Stimulated activated CD8-positive, alpha-beta memory T cell treated with anti-CD3 and anti-CD28 coated beads, Interleukin-7, amount 100 ng/mL, for 24 hours (primary cell): ENCODE measurements around the gene STOML1.
"Not testable (repeated sequence)": the region's sequence is repeated elsewhere in the genome, so short reads cannot be mapped to it uniquely, and the experiment has no call there.

Experiments used
- DNase-seq: peaks from one replicate; pipeline ENCODE4 v3.0.0-alpha.2; 2020; ENCODE audit warnings: low read depth

STOML1 gene

DNA sequence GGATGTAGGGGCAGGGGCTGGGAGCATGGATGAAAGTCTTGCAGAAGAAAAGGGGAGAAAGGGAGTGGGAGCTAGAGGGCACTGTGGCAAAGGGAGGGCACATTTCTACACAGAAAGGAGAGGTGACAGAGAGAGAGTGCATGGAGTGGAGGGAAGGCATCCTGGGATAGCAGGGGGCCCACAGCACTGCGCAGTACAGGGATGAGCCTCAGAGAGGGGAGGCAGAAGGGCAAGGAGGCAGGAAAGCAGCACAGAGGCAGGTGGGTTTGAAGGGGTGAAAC is 5.4 kb downstream of the STOML1 start:
- no peak for DNase-seq

DNA sequence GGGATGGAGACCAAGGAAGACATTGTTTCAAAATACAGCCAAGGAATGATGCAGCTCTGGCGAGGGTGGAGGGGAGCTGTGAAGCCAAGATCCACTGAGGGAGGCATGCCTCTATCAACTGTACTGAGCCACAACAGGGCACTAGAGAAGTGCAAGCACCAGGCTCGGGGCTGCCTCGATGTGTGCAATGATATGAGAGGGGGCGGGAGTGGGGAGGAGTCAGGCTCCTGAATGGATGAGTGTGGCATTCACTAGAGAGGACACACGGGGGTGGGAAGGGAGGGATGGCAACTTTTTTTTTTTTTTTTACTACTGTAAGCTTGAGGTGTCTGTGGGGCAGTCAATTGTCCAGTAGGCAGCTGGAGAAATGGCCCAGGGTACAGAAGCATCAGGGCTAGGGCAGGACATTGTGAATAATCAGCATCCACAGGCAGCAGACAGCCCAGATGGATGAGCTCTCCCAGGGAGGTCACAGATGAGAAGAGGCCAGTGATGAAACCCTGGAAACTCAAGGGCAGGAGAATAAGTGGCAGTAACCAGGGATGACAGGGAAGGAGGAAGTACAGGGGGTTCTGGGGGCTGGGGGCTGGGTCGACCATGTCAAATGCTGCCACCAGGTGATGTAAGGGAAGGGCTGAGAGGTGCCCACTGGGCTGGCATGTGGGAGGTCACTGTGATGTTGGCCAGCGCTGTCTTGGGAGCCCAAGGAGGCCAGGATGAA is 5.9 kb downstream of the STOML1 start:
- DNase-seq: no peak

DNA sequence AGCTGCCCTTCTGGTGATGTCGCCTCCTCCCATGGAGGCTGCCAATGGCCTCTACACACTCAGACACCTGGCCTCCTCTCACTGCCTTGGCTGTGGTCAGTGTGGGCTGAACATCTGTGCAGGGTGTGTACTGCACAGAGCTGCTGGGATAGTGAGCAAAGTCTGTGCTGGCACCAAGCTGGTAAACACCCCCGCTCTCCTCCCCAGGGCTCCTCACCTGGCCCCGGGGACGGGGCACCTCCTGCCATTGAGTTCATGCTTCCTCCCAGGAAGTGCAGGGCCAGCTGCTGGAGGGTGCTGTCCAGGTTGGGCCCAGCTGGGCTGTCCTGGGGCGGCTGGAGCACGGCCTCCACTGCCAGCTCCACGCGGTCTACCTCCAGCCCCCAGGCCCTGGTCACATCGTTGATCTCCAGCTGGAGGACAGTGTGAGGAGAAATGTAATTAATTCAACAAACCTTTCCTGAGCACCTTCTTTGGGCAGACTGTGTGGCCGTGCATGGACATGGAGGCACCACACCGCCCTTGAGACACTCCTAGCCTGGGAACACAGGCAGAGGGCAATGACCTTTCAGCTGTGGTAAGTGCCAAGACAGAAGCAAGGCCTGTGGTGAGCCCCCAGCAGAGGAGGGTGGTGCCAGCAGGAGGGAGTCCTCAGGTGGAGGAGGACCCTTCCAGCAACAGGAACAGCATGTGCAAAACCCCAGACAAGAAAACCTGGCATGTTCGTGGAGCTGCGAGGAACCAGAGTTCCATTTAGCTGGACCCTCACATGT is 6.8 kb downstream of the STOML1 start:
- no peak for DNase-seq

DNA sequence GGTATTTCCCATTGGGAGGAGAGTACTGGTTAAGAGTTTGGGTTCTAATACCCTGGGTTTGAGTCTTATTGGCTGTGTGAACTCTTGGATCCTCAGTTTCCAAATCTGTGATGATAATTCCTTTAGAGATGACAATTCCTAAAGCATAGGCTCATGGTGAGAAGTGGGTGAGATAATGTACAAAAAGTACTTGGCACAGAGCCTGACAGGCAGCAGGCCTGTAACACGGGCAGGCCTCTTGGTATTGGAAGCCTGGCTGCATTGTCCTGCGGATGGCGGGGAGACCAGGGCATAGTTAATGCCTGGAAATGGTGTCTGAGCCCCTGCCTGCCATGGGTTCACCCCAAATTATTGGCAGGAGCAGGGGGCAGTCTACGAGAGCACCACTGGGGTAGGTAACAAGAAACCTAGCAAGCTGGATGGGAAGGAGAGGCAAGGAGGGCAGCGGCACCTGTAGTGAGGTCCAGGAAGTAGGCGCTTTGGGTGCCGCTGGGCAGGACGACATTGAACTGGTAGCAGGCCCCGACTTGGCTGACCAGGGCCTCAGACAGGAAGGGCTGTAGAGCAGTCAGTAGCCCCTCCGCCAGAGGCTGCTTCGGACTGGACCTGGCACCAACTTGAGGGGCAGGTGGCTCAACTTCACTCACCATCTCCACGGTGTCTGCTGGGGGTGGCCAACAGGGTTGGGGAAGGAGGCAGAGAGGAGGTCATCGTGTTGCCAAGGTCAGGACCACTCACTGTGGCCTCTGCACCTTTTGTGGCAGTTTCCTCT is 7.7 kb downstream of the STOML1 start:
- no peak for DNase-seq

DNA sequence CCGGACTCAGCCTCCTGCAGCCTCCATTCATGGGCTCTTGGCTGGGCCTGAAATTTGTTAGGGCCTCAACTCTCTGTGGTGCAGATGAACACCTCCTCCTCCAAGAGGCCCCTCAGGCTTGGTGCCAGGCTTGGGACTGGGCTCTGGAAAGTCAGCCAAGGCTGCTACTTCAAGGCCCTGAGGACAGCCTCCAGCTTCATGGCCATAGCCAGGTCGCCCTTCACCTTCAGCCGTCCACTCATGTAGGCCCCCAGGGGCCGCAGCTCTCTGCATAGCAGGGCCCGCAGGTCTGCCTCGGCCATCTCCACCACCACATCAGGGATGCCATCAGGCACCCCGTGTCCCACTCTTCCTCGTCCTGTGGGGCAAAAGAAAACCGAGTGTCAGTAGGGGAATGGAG is 8.3 kb downstream of the STOML1 start:
- no peak for DNase-seq

DNA sequence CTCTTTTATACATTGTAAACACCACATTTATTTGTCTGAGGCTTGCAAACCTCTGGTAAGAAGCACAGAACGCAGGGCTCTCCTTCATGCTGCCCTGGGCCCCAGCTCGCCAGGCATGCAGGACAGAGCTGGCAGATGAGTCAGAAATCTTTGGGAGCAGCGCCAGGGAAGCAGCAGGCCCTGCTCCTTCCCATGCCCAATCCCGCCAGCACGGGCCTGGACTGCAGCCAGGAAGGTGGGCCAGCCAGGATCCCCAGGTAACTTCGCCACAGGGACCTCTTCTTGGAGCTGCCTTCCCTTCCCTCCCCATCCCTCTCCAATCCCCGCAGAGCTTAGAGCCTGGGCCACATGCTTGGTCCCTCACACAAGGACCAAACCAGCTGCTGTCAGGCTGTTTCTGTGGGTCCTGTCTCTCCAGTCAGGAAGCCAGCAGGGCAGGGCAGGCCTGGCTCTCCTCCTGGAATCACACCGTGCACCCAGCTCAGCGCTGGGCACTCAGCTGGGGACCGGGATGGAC is 8.8 kb downstream of the STOML1 start:
- DNase-seq: no peak

DNA sequence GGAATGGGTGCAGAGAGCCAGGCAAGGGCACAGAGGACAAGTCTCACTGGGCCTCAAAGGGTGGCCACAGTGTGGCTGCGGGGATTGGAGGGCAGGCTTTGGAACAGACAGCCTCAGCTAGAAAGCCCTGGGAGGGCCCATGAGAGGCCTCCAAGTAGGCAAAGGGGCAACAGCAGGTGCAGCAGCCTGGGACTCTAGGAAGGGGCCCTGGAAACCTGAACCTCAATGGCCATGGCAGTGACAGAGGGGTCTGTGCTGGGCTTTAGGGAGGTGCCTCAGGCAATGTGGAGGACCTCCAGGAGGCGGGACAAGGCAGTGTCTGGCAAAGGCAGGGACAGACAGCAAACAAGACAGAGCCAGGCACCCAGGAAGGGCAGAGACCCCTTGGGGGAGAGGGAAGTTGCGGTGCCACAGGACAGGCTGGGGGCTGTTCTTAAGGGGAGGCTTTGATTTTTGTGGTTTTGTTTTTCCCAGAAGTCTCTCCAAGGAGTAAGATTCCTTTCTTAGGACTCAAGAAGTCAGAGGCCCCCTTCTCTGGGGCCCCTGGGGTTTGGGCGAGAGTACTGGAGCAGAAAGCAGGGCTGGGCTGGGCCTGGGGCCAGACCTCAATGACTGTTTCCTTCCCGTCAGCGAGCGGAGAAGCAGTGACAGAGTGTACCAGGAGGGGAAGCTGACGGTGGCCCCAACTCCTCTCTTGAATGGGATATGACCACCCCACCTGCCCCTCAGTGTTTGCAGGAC is 9.7 kb downstream of the STOML1 start:
- no peak for DNase-seq

DNA sequence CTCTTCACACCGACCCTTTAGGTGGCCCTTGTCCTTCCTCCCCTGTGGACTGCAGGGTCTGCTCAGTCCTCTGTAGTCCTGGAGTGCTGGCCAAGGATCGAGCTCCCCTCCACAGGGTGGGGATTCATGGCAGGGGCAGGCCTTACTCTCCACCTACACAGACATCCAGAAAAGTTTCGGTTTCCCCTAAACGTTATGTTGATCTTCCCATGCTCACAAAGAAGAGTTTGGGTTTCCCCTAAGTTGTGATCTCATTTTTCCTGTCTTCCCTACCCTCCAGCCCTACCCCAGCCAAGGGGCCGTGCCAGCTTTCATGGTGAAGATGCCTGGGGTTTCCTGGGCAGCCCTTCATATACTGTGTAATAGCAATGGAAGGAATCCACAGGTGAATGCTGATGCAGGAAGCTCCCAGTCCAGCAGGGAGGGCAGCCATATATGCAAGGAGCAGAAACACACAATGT is 10.3 kb downstream of the STOML1 start:
- DNase-seq: no peak

DNA sequence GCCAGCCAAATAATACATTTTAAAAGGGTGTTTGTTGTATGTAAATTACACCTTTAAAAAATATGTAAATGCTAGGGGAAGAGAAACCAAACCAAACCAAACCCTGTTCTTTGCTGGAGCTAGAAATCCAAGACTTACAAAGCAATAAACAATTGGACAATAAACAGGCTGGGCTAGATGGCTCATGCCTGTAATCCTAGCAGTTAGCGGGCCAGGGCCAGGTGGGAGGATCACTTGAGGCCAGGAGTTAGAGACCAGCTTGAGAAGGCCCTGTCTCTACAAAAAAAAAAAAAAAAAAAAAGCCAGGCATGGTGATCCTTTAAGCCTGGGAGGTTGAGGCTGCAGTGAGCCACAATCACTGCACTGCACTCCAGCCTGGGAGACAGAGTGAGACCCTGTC is 12.5 kb downstream of the STOML1 start:
- DNase-seq: no peak

DNA sequence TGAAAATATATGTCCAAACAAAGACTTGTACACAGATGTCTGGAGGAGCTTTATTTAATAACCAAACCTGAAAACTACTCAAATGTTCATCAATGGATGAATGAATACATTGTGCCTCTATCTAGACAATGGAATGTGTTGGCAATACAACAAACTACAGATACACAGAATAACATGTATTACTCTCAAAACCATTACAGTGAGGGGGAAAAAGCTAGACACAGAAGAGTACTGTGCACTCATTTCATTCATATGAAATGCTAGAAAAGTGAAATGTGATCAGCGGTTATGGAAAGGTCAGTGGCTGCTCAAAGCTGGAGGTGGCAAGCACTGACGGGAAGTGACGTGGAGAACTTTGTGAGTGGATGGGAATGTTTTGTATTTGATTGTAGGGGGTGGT is 13.2 kb downstream of the STOML1 start:
- DNase-seq: no peak

DNA sequence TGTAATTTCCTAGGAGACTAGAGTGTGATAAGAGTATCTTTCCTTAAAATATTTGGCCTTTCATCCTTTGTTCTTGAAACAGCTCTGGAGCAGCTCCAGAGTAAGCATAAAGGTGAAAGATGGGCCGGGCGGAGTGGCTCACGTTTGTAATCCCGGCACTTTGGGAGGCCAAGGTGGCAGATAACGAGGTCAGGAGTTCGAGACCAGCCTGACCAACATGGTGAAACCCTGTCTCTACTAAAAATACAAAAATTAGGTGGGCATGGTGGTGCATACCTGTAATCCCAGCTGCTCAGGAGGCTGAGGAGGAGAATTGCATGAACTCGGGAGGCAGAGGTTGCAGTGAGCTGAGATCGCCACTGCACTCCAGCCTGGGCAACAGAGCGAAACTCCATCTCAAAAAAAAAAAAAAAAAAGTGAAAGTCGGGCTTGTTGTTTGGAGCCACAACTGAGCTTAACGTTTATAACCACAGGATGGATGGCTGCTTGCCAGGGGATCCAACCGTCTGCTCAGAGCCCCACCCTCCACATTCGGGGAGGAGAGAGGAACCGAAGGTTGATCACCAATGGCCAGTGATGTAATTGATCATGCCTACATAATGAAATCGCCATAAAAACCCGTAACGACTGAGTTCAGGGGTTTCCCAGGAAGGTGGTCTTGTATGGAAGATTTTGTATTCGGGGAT is 16.5 kb downstream of the STOML1 start:
- DNase-seq: not testable (repeated sequence)

DNA sequence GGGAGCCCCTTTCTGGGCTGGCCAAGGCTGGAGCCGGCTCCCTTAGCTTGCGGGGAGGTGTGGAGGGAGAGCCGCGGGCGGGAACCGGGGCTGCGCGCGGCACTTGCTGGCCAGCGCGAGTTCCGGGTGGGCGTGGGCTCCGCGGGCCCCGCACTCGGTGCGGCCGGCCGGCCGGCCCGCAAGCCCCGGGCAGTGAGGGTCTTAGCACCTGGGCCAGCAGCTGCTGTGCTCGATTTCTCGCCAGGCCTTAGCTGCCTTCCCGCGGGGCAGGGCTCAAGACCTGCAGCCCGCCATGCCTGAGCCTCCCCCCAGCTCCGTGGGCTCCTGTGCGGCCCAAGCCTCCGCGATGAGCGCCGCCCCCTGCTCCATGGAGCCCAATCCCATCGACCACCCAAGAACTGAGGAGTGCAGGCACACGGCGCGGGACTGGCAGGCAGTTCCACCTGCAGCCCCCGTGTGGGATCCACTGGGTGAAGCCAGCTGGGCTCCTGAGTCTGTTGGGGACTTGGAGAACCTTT is 18.4 kb downstream of the STOML1 start:
- DNase-seq: not testable (repeated sequence)

DNA sequence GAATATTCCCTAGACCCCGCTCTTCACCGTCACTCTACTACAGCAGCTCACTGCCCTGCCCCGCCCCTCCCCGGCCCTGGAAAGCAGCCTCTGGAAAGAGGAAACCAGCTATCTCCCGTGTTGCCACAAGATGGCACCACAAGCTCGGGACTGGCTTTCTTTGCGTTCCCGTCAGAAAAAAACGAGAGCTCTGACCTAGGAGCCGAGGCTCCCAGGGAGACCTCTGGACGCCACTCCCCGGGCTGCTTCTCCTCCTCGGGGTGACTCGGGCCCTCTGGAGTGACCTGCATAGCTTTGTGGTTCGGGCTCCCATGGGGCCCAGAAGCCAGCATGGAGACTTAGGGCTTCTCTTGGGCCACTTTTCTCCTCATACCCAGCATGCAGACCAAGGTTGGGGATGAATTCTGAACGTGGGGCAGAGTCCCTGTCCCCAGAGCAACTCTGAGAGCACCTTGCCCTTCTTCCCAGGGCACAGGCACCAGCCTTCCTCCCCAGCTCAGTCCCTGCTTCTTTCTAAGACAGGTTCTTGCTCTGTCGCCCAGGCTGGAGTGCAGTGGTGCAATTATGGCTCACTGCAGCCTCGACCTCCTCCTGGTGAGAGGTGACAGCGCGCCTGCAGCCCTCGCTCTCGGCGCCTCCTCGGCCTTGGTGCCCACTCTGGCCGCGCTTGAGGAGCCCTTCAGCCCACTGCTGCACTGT is 19.0 kb downstream of the STOML1 start:
- DNase-seq: peak; percentile 66

DNA sequence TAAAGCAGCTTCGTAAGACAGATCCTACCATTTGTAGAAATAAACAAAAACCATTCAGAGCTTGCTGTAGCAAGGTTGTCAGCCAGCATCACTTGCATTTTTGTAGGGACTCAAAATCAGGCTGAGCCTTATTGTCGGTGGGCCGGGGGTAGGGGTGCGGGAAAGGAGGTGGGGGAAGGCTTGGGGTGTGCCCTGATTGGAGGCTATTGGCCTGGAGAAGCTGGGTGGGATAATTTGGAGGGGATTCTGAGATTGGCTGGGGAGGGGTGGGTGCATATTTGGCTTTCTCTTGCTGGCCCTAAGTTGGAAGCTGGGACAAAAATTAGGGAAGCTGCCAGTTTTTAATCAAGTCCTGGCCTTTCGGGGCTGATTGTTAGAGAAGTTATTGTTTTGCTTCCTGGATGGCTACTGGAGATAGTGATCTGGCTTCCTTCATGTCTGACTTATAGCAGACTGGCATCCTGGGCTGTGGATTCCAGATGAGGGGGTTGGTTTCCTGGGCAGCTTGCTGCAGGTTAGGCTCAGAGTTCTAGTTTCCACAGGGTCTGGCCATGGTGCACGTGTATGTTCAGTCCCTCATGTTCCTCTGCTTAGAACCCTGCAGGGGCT is 22.8 kb downstream of the STOML1 start:
- no peak for DNase-seq

DNA sequence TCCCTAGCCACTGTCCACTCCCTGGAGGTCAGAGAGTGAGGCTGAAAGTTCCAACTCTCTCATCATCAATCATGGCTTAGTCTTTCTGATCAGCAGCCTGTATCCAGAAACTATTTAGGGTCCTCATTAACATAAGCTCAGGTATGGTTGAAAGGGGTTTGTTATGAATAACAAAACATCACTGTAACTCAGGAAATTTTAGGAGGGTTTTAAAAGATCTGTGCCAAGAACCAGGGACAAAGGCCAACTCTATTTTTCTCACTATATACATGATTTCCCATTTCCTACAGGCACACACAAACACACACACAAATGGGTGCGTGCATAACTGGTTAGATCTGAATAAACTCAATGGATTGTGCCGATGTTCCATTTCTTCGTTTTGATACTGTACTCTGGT is 23.6 kb downstream of the STOML1 start:
- DNase-seq: no peak

DNA sequence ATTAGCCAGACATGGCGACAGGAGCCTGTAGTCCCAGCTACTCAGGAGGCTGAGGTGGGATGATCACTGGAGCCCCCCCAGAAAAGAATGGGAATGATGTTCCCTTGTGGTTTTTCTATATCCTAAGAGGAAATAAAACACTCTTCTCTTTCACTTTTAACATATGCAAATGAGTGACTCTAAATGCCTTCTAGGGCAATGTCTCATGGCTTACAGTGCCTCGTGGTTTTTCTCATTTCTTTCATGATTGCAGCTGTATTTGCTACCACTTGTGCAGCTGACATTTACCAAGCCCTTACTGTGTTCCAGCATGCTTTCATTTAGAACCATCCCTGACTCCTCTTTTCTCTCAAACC is 26.4 kb downstream of the STOML1 start:
- DNase-seq: no peak

DNA sequence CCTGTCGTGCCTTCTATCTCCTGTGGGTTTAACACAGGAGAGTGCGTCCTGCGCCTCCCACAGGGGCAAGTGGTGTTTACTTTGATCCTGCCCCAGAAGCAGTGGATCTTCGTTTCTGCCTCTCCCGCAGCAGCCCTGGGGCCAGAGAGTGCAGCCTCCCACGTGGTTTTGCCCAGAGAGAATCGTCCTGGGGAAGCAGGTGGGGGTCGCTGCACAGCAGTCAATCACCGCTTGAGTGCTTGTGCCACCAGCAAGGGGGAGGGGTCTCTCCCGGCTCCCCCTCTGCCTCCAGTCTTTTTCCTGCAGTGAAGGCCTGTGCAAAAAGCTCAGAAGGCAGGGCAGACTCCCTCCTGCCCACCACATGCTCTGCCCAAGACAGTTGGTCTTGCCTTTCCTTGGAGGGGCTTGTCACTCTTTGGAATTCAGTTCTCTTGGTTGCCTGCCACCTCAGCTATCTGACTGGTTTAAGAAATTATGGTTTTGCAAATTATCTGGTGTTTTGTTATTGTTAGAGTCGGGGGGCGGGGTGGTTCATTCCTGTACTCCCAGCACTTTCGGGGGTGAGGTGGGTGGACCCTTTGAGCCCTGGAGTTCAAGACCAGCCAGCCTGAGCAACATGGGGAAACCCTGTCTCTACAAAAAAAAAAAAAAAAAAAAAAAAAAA is 26.9 kb downstream of the STOML1 start:
- DNase-seq: peak; percentile 33

DNA sequence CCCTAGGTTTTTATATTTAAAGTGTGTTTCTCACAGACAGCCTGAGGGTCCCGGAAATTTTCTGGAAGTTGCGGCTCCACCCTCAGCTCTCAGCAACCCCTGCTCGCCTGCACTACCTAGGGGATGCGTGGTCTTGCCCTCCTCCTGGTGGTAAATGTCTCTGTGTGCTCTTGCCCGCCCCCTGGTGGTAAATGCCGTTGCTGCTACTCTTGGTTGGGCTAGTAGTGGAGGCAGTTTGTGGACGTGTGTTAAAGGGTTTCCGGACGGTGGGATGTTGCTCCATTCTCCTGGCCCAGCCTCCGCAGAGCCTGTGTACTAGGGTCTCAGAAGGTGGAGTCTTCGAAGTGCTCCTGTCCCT is 27.4 kb downstream of the STOML1 start:
- DNase-seq: peak; percentile 79

DNA sequence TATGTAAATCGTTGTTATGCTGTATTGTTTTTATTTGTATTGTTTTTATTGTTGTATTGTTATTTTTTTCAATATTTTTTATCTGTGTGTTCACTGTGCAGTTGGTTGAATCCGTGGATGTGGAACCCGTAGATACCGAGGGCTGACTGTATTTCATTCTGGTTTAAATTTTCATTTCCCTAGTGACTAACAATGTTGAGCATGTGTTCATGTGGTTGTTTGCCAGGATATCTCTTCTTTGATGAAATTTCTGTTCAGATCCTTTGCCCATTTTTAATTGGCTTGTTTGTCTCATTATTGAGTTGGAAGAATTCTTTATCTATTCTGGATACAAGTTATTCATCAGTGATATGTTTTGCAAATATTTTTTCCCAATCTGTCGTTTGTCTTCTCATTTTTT is 29.7 kb downstream of the STOML1 start:
- no peak for DNase-seq
